Measurements from ENCODE around the gene NFIA.

- TF ChIP-seq, protein P1, sequence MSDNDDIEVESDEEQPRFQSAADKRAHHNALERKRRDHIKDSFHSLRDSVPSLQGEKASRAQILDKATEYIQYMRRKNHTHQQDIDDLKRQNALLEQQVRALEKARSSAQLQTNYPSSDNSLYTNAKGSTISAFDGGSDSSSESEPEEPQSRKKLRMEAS (CRISPR knock-in tag; IDR thresholded peaks at IDR 0.05): no peak
- no peak for TF ChIP-seq TBL1XR1 (IDR thresholded peaks at IDR 0.05; ENCODE audit: low read length in 2 of 2)
- TF ChIP-seq NBN (IDR thresholded peaks at IDR 0.05; ENCODE audit: low read depth): no peak
- TF ChIP-seq MXI1 (IDR thresholded peaks at IDR 0.05; ENCODE audit: low read depth, low read length): no peak
- no peak for TF ChIP-seq ZNF146 (CRISPR knock-in tag; IDR thresholded peaks at IDR 0.05; ENCODE audit: unreplicated experiment)
- TF ChIP-seq TFAM (CRISPR knock-in tag; conservative IDR thresholded peaks at IDR 0.05): no peak
- TF ChIP-seq SMAD3 (CRISPR knock-in tag; conservative IDR thresholded peaks at IDR 0.05): no peak
Observed at GRCh38 chr1:61504852-61505390, 422.6 kb downstream of the NFIA start.
